ENCODE measurements around the gene CARNS1.

The CARNS1 gene

DNA sequence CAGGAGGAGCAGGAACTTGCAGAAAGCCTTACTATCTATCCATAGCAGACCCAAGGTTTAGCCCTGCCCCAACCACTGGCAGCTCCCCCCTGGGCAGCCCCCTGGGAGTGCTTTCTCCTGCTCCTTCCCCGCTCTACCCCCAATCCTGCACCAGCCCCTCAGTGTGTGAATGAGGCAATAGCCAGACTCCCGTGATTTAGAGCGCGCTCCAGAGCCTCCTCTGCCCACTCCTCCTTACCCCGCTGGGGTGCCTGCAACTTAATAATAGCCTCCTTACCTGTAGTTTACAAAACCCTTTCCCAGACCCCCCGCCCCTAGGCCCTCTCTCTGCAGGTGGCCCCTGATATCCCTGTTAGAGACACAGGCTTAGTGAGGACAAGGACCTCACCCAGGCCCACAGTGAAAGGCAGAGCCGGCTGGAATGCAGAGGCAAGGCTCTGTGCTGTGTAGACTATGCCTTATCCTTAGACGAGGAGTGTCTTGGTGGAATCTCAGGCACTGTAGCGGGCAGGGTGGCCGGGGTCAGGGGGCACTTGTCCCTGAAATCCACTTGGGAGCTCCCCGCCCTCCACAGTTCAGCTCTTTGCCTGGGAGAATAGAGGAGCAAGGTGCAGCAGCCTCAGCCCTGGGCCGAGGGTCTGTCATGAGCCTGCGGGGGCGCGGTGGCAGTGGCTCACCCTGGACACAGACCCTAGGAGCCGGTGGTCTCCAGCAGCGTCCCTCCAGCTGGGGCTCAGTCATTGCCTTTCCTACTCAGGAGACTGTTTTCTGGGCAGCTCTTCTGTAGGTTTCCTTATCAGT is 4.3 kb upstream of the CARNS1 start:
- TF ChIP-seq, protein P1, sequence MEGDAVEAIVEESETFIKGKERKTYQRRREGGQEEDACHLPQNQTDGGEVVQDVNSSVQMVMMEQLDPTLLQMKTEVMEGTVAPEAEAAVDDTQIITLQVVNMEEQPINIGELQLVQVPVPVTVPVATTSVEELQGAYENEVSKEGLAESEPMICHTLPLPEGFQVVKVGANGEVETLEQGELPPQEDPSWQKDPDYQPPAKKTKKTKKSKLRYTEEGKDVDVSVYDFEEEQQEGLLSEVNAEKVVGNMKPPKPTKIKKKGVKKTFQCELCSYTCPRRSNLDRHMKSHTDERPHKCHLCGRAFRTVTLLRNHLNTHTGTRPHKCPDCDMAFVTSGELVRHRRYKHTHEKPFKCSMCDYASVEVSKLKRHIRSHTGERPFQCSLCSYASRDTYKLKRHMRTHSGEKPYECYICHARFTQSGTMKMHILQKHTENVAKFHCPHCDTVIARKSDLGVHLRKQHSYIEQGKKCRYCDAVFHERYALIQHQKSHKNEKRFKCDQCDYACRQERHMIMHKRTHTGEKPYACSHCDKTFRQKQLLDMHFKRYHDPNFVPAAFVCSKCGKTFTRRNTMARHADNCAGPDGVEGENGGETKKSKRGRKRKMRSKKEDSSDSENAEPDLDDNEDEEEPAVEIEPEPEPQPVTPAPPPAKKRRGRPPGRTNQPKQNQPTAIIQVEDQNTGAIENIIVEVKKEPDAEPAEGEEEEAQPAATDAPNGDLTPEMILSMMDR (IDR thresholded peaks at IDR 0.05; ENCODE audit: insufficient read depth, missing control alignments): no peak
- FAIRE-seq (no peak), DNase-seq (ENCODE audit: insufficient read length, low spot score) (no peak)

DNA sequence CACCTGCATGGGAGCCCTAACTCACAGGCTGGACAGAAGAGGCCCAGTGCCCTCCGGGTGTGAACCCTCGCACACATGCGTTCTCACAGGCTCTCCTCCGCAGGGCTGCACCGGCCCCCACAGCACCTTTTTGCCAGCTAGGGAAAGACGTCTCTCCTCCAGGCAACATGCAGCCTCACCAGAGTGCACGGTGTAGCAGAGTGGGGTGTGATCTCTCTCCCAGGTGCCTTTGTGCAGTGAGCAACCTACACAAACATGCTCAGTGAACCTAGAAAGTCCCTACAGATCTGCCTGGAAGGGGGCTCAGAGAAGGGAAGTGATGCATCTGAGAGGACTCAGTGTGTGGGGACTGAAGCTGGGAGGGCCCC is 3.7 kb upstream of the CARNS1 start:
- FAIRE-seq: no peak
- no peak for DNase-seq (ENCODE audit: insufficient read length, low spot score)
- TF ChIP-seq, protein P1 (IDR thresholded peaks at IDR 0.05; ENCODE audit: insufficient read depth, missing control alignments): no peak

DNA sequence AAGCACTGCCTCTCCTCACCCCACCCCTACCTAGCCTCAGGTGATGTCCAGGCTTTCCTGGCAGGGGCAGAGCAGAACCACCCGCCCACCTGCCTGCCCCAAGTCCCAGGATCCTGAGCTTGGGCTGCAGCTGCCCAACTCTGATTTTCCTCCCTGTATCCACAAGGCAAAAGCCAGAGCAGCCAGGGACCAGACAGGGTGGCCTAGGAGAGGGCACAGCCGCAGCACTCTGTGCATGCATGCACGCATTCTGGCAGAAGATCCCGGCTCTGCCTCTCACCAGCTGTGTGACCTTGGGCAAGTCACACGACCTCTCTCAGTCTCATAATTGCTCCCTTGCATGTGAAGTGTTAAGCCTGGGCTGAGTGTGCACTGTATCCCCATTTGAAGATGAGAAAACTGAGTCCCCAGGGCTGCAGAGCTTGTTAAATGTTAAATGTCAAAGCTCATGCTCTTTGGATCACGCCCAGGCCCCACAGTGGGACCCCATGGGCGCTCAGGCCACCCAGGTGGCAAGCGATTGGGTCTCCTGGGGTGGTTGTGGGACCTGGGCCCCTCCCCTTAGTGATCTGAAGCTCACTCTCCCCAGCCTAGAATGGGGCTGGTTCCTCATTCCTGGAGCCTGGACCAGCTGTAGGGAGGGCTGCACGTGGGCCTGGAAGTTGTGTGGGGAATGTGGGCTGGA is 2.8 kb upstream of the CARNS1 start:
- DNase-seq (ENCODE audit: insufficient read length, low spot score) (no peak), FAIRE-seq (no peak)
- TF ChIP-seq, protein P1 (IDR thresholded peaks at IDR 0.05; ENCODE audit: insufficient read depth, missing control alignments): no peak

DNA sequence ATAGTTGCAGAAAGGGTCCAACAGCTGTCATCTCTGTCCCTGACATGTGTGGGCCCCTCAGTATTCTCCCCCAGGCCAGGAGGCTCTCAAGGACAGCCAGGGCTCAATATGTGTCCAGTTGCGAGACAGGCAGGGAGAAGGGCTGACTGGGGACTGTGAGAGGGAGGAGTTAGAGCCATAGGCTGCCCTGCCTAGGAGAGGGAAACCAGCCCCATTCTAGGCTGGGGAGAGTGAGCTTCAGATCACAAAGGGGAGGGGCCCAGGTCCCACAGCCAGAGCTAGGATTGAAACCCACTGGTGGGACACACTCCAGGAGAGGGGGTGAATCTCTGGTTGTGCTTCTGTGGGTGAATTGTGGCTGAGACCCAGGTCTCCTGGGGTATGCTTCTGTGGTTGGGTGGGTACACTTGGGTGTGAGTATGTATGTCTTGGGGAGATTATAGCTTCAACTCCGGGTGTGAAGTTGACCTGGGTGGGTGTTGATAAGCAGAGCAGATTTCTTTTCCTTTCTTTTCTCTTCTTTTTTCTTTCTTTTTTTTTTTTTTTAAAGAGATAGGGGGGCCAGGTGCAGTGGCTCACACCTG is 2.1 kb upstream of the CARNS1 start:
- DNase-seq (ENCODE audit: insufficient read length, low spot score) (no peak), FAIRE-seq (no peak)
- TF ChIP-seq, protein P1 (IDR thresholded peaks at IDR 0.05; ENCODE audit: insufficient read depth, missing control alignments): no peak

DNA sequence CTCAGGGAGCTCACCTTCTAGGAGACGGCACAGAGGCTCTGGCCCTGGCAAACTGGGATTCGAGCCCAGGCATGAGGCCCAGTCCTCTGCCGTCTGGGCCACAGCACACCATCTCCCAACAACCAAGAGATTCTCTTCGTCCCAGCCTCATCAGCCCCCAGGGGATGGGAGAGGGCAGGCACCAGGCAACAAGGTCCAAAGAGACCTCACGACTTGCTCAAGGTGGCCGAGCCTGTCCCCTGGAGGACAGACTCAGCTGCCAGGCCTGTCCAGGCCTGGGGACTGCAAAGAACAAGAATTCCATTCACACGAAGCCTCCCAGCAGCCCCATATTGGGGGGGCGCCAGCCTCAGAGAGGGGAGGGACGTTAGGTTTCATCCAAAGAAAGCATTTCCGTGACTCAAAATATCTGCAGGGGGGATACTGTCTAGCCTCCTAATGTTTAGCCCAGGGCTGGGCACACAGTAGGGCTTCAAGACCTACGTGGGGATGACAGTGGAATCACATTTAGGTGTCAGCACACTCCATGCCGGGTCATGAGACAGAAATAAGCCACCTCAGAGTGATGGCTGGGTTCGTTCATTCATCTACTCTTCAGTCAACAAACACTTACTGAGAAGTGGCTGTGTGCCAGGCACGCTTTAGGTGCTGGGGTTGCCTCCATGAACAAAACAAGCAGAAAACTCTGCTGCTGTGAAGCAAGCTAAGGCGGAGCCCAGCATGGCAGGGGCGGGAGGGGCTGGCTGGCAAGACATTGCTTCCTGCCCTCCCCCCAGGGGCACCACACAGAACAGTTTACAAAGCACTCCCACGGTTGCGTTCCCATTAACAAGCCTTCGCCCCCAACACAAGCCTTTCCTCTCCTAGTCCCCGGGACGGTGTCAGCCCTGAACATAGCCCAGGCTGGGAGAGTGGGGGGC is 1.2 kb downstream of the CARNS1 start:
- DNase-seq (ENCODE audit: insufficient read length, low spot score) (no peak), FAIRE-seq (no peak)
- TF ChIP-seq, protein P1 (IDR thresholded peaks at IDR 0.05; ENCODE audit: insufficient read depth, missing control alignments): no peak

DNA sequence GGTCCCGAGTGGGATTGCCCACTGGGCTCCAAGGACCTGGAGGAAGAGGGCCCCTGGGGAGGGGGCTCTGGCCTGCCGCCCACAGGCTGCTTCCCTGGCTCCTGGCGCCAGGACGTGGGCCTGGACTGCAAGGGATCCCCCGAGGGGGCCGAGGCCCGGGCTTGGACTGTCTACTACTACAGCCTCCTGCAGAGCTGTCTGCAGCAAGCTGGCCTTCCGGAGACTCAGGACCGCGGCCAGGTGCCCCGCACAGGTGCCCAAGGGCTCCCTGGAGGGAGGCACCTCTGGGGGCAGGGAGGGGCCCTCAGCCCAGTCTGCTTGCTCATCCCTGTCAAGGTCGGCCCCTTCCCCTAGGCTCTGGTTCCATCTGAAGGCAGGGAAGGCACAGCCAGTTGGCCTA is 1.9 kb downstream of the CARNS1 start:
- TF ChIP-seq, protein P1 (IDR thresholded peaks at IDR 0.05; ENCODE audit: insufficient read depth, missing control alignments): no peak
- FAIRE-seq (no peak), DNase-seq (ENCODE audit: insufficient read length, low spot score) (no peak)
